GM12872 (cell line): ENCODE measurements around the gene BOD1L1.

Experiments
- CTCF ChIP-seq: IDR thresholded peaks from 3 replicates; pipeline ENCODE4 v1.5.1; 2011; ENCODE audit warnings: low read depth, mild to moderate bottlenecking, low read length, moderate library complexity; ENCODE audit not compliant: insufficient read depth

BOD1L1 gene

GRCh38 chr4:13640149-13640940 is 12.8 kb upstream of the BOD1L1 start:
- no peak for TF ChIP-seq CTCF

GRCh38 chr4:13635286-13635799 is 7.8 kb upstream of the BOD1L1 start:
- no peak for TF ChIP-seq CTCF

GRCh38 chr4:13633671-13634070 is 6.1 kb upstream of the BOD1L1 start:
- TF ChIP-seq CTCF, result no peak

GRCh38 chr4:13627178-13627605 is 333 bp downstream of the BOD1L1 start:
- TF ChIP-seq CTCF, result no peak

GRCh38 chr4:13626492-13627177 is 890 bp downstream of the BOD1L1 start:
- TF ChIP-seq CTCF, result no peak

- TF ChIP-seq CTCF, result no peak
Measured at GRCh38 chr4:13618212-13618806, 9.2 kb downstream of the BOD1L1 start.

GRCh38 chr4:13617801-13618200 is 9.7 kb downstream of the BOD1L1 start:
- TF ChIP-seq CTCF, result no peak
